Neural progenitor cell (in vitro differentiated cells): ENCODE data around the gene MYADM.

ENCODE experiments used
- EZH2phosphoT487 ChIP-seq: fragments of 200-600 bp; sonication (generic); IDR thresholded peaks from 2 replicates; pipeline ENCODE4 v1.6.1; 2017; ENCODE audit warnings: antibody characterized with exemption
- TF ChIP-seq, protein P1 (sequence below): fragments of 200-600 bp; sonication (generic); IDR thresholded peaks from 2 replicates; pipeline ENCODE4 v1.5.1; 2017; ENCODE audit warnings: antibody characterized with exemption, mild to moderate bottlenecking

DNA sequence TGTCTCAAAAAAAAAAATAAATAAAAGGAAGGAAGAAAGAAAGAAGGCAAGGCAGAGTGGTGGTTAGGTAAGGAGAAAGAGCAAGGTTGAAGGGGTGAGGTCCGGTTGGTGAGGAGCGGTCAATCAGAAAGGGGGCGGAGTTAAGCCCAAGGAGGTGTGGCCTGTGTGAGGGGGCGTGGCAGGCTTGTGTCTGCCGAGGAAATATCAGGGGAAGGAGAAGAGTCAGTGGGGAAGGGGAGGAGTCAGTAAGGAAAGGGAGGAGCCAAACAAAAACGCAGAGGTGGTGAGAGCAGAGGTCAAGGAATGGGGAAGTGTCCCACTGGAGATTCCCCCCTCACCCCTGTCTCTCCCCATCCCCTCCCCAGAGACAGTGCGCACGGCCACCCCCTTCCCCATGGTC is 47.3 kb downstream of the MYADM start:
- TF ChIP-seq, protein P1, sequence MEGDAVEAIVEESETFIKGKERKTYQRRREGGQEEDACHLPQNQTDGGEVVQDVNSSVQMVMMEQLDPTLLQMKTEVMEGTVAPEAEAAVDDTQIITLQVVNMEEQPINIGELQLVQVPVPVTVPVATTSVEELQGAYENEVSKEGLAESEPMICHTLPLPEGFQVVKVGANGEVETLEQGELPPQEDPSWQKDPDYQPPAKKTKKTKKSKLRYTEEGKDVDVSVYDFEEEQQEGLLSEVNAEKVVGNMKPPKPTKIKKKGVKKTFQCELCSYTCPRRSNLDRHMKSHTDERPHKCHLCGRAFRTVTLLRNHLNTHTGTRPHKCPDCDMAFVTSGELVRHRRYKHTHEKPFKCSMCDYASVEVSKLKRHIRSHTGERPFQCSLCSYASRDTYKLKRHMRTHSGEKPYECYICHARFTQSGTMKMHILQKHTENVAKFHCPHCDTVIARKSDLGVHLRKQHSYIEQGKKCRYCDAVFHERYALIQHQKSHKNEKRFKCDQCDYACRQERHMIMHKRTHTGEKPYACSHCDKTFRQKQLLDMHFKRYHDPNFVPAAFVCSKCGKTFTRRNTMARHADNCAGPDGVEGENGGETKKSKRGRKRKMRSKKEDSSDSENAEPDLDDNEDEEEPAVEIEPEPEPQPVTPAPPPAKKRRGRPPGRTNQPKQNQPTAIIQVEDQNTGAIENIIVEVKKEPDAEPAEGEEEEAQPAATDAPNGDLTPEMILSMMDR = no peak
- no peak for TF ChIP-seq EZH2phosphoT487
